Femur (tissue), 1 donor: ENCODE data around the gene ZNF575.
A peak's percentile ranks its signal among the peaks of the same experiment; 100 is the strongest.

Experiments
- DNase-seq: peaks from one replicate; pipeline ENCODE4 v3.0.0-alpha.2; 2017

Gene ZNF575

DNA sequence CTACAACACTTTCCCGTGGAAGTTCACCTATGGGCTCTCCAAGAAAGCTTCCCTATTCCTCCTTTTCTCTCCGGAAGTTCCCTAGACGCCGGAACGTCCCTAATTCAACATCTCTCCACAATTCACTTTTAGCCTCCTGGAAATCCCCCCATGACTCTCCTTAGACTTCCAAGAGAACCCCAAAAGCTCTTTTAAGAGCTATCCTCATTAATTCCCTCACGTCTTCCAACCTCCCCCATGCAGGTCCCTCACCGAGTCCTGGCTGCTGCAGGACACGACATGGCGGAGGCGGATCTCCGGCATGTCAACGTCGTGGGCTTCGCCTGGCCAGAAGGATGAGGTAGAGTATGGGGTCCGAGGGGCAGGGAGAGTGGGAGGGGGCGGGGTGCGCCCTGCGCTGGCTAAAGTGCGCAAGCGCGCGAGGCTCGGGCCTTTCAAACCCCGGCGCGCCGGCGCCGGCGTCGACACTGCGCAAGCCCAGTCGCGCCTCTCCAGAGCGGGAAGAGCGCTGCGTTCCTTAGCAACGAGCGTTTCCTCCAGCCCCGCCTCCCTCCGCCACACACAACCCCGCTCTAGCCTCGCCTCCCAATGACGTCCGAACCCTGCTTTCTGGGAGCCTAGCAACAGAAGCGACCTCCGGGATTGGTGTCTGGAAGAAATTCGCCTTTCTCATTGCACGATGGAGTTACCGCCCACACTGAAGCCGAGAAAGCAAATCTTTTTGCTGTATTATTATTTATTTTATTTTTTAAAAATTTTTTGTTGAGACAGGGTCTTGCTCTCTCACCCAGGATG is 42.4 kb downstream of the ZNF575 start, which contains the start of the genes PINLYP and XRCC1:
Gene PINLYP, plus strand, starts transcription at position 646 of the 795 bp plus-strand sequence. CDS start 1,391 bp downstream, outside the sequence.
Gene XRCC1, minus strand, starts transcription at position 372 of the 795 bp plus-strand sequence. Its CDS starts 69 bp downstream, at position 303.
- peak; percentile 99 for DNase-seq

DNA sequence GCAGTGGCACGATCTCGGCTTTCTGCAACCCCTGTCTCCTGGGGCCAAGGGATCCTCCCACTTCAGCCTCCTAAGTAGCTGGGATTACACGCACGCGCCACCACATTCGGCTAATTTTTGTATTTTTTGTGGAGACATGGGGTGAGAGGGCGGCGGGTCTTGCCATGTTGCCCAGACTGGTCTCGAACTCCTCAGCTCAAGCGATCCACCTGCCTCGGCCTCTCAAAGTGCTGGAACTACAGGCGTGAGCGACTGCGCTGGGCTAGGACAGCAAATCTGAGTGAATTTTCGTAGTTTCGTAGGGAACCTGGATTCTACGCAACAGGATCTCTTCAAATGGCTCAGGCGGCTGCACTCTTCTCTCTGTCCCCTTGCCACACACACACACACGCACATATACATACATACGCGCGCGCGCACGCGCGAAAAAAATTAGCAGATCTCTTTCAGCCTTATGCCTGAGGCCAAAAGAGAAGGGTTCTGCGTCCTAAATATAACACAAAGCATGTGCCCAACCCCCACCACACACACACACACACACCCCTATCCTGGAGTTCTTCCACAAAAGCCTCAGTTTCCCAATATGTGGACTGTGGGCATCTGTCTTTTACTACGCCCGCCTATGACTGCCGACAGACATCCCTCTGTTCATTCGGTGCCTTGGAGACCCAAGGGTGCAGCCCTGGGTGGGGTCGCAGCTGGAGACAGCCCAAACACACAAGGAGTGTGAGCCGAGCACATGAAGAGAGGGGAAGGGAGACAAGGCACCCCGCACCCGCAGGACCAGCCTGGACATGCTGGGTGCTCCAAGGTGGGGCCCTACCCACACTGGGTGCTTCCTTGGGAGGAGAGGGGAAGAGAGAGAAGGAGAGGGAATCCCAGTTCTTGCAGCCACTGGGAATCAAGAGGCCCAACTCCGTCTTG is 43.2 kb downstream of the ZNF575 start:
- DNase-seq, result no peak

DNA sequence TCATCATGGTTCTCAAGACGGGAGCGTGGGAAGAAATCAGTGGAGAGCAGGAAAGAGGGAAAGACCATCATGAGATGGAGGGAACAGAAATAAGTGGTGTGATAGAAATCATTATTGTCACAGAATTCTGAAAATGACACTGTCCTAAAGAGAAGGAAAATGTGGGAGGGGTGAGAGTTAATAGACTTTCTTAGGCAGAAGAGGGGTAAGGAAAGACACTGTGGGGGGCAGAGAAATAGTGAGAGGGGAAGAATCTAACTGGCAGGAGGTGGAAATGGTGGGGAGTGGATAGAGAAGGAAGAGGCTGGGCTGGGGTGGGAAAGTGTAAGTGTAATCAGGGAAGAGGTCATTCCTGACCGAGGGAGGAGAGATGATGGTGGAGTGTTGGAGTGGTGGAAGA is 45.8 kb downstream of the ZNF575 start:
- DNase-seq, result no peak

DNA sequence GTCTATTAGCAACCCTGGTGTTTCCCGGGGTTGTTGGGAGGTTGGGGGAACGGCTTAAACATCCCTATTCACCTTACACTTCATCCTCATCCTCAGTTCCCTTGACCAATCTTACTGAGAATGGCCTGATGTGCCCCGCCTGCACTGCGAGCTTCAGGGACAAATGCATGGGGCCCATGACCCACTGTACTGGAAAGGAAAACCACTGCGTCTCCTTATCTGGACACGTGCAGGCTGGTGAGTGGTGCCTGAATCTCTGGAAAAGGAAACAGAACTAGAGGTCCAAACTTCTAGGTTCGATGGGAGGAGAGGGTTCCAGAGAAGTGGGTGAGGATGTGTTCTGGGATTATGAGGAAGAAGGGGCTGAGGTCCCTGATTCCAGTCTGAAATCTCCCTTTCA is 48.5 kb downstream of the ZNF575 start:
- DNase-seq, result no peak

DNA sequence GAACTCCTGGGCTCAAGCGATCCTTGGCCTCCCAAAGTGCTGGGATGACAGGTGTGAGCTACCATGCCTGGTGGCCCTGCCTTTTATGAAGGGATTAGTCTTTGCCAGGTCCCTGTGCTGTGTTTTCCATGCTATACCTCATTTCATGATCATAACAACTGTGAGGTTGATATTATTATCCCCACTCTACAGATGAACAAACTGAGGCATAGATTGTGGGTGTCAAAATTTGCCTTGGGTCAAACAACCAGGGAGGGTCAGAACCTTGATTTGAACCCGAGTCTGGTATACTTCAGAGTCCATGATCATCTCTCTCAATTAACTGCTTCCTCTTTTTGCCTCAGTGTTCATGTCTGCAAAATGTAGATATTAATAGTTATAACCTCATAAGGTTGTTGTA is 49.5 kb downstream of the ZNF575 start:
- DNase-seq, result no peak

DNA sequence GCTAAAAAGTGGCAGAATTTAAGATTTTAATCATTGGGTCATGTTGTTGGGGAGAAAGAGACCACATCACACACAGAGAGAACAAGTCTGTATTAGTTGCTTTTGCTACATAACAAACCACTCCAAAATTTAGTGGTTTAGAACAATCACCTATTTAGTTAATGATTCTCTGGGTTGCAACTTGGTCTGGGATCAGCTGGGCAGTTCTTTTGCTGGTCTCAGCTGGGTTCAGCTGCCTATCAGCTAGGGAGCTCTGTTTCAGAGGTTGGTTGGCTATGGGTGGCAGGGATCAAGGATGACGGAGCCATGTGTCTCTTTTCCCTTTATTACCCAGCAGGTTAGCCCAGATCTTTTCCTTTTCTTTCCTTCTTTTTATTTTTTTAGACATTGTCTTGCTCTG is 51.5 kb downstream of the ZNF575 start:
- DNase-seq, result no peak
